H9 (cell line): ENCODE results near the gene AKAP1. TPM values are rescaled to one million over a fixed set of nuclear protein-coding genes. Genes with fewer than 3 reads are reported as not detected.

Experiments used
- DNase-seq: peaks from one replicate; pipeline ENCODE4 v3.0.0-alpha.2; 2017
- H2AFZ ChIP-seq: one replicate; pipeline ENCODE4 v1.6.1; 2013; ENCODE audit warnings: mild to moderate bottlenecking, low read length, control low read depth, moderate library complexity
- H2AK5ac ChIP-seq: 2 replicates; pipeline ENCODE4 v1.6.1; 2013; ENCODE audit warnings: low read length, control low read depth, mixed read lengths; ENCODE audit not compliant: insufficient read length
- H2BK120ac ChIP-seq: one replicate; pipeline ENCODE4 v1.6.1; 2013; ENCODE audit warnings: low read depth, mild to moderate bottlenecking, low read length, control low read depth, inconsistent platforms; ENCODE audit not compliant: poor library complexity, severe bottlenecking
- H2BK12ac ChIP-seq: 2 replicates; pipeline ENCODE4 v1.6.1; 2013; ENCODE audit warnings: low read length, control low read depth, mixed read lengths, low read depth; ENCODE audit not compliant: insufficient read length
- H2BK15ac ChIP-seq: 2 replicates; pipeline ENCODE4 v1.6.1; 2013; ENCODE audit warnings: low read depth, low read length, control low read depth
- H2BK20ac ChIP-seq: one replicate; pipeline ENCODE4 v1.6.1; 2013; ENCODE audit warnings: low read depth, mild to moderate bottlenecking, low read length, control low read depth, inconsistent platforms; ENCODE audit not compliant: poor library complexity, severe bottlenecking
- H2BK5ac ChIP-seq: 2 replicates; pipeline ENCODE4 v1.6.1; 2013; ENCODE audit warnings: low read length, control low read depth, mixed read lengths; ENCODE audit not compliant: insufficient read length
- H3K14ac ChIP-seq: 2 replicates; pipeline ENCODE4 v1.6.1; 2013; ENCODE audit warnings: low read length, control low read depth; ENCODE audit not compliant: insufficient read depth
- H3K18ac ChIP-seq: 2 replicates; pipeline ENCODE4 v1.6.1; 2013; ENCODE audit warnings: low read depth, mild to moderate bottlenecking, mixed read lengths, low read length, control low read depth; ENCODE audit not compliant: insufficient read length
- H3K23ac ChIP-seq: 2 replicates; pipeline ENCODE4 v1.6.1; 2013; ENCODE audit warnings: low read length, control low read depth, mixed read lengths, low read depth; ENCODE audit not compliant: insufficient read length
- H3K23me2 ChIP-seq: 2 replicates; pipeline ENCODE4 v1.6.1; 2013; ENCODE audit warnings: low read depth, mild to moderate bottlenecking, mixed read lengths, low read length, control low read depth; ENCODE audit not compliant: insufficient read length, poor library complexity, severe bottlenecking
- H3K27ac ChIP-seq: 2 replicates; pipeline ENCODE4 v1.5.1; 2013; ENCODE audit warnings: low read length, control low read depth, mixed read lengths, low read depth; ENCODE audit not compliant: insufficient read length
- H3K27me3 ChIP-seq: 2 replicates; pipeline ENCODE4 v1.6.1; 2013; ENCODE audit warnings: low read length, control low read depth, inconsistent platforms; ENCODE audit not compliant: insufficient read depth
- H3K4ac ChIP-seq: 2 replicates; pipeline ENCODE4 v1.6.1; 2013; ENCODE audit warnings: low read depth, mild to moderate bottlenecking, control low read depth, inconsistent platforms, low read length, moderate library complexity
- H3K4me1 ChIP-seq: 2 replicates; pipeline ENCODE4 v1.6.1; 2013; ENCODE audit warnings: low read length, control low read depth, inconsistent platforms; ENCODE audit not compliant: insufficient read depth
- H3K4me2 ChIP-seq: 2 replicates; pipeline ENCODE4 v1.6.1; 2013; ENCODE audit warnings: low read length, control low read depth, mixed read lengths; ENCODE audit not compliant: insufficient read length, insufficient read depth
- H3K56ac ChIP-seq: 2 replicates; pipeline ENCODE4 v1.6.1; 2013; ENCODE audit warnings: low read depth, mild to moderate bottlenecking, mixed read lengths, low read length, control low read depth; ENCODE audit not compliant: insufficient read length
- H3K79me1 ChIP-seq: 2 replicates; pipeline ENCODE4 v1.6.1; 2013; ENCODE audit warnings: low read depth, mild to moderate bottlenecking, moderate library complexity, low read length, control low read depth, inconsistent platforms; ENCODE audit not compliant: insufficient read depth, poor library complexity, severe bottlenecking
- H3K79me2 ChIP-seq: 2 replicates; pipeline ENCODE4 v1.6.1; 2013; ENCODE audit warnings: low read length, control low read depth, inconsistent platforms; ENCODE audit not compliant: insufficient read depth
- H3K9ac ChIP-seq: 2 replicates; pipeline ENCODE4 v1.6.1; 2013; ENCODE audit warnings: low read length, control low read depth, mixed read lengths; ENCODE audit not compliant: insufficient read length; ENCODE audit errors: extremely low read depth
- H3K9me3 ChIP-seq: one replicate; pipeline ENCODE4 v1.6.1; 2013; ENCODE audit warnings: low read depth, low read length, inconsistent platforms; ENCODE audit not compliant: control insufficient read depth
- H3T11ph ChIP-seq: one replicate; pipeline ENCODE4 v1.6.1; 2013; ENCODE audit warnings: mild to moderate bottlenecking, low read length, control low read depth, inconsistent platforms
- H4K20me1 ChIP-seq: one replicate; pipeline ENCODE4 v1.6.1; 2013; ENCODE audit not compliant: control insufficient read depth, insufficient read length, insufficient read depth
- H4K5ac ChIP-seq: 2 replicates; pipeline ENCODE4 v1.6.1; 2013; ENCODE audit warnings: low read depth, mild to moderate bottlenecking, mixed read lengths, low read length, control low read depth; ENCODE audit not compliant: insufficient read length
- H4K8ac ChIP-seq: replicated peaks from 2 replicates; pipeline ENCODE4 v1.6.1; 2013; ENCODE audit warnings: low read length, control low read depth, mixed read lengths, low read depth; ENCODE audit not compliant: insufficient read length
- H4K91ac ChIP-seq: 2 replicates; pipeline ENCODE4 v1.6.1; 2013; ENCODE audit warnings: low read depth, mild to moderate bottlenecking, moderate library complexity, mixed read lengths, low read length, control low read depth; ENCODE audit not compliant: insufficient read length
- H3K27ac Mint-ChIP-seq, 3 experiments: 2 replicates in 2 of 3; 3 replicates in 1 of 3; pipeline ENCODE4 v1.8.0; 2020 to 2021; ENCODE audit warnings: mixed read lengths in 3 of 3, mild to moderate bottlenecking in 1 of 3, moderate library complexity in 1 of 3
- H3K27me3 Mint-ChIP-seq: 2 replicates; pipeline ENCODE4 v1.8.0; 2021; ENCODE audit warnings: low read depth, mild to moderate bottlenecking, moderate library complexity, mixed read lengths
- H3K36me3 Mint-ChIP-seq, 3 experiments: 2 replicates in 2 of 3; 3 replicates in 1 of 3; pipeline ENCODE4 v1.8.0; 2020 to 2021; ENCODE audit warnings: low read depth in 3 of 3, mixed read lengths in 3 of 3; ENCODE audit not compliant: insufficient read depth in 1 of 3
- H3K4me1 Mint-ChIP-seq, 2 experiments: 2 replicates each; pipeline ENCODE4 v1.8.0; 2020; ENCODE audit warnings: mixed read lengths in 2 of 2
- H3K4me3 Mint-ChIP-seq, 2 experiments: 2 replicates in 1 of 2; 3 replicates in 1 of 2; pipeline ENCODE4 v1.8.0; 2020 to 2021; ENCODE audit warnings: mild to moderate bottlenecking in 2 of 2, mixed read lengths in 2 of 2, moderate library complexity in 1 of 2
- H3K9me3 Mint-ChIP-seq, 2 experiments: 2 replicates in 1 of 2; 3 replicates in 1 of 2; pipeline ENCODE4 v1.8.0; 2020; ENCODE audit warnings: mild to moderate bottlenecking in 2 of 2, mixed read lengths in 2 of 2, moderate library complexity in 1 of 2
- WGBS: extraction: QIAGEN DNeasy Blood & Tissue Kit; methylation state at CpG from one replicate; pipeline ENCODE4 v1.1.7; 2013; ENCODE audit warnings: missing lambda C conversion rate, low lambda C conversion rate, mixed read lengths; ENCODE audit not compliant: insufficient read length; ENCODE audit errors: extremely low coverage; 5-methylcytosine and 5-hydroxymethylcytosine counted together
- total RNA-seq: library from RNA; stranded (reverse); gene quantifications from 2 replicates; pipeline ENCODE4 v1.2.1, GENCODE V29; 2021
- TF ChIP-seq, protein P1 (sequence below): fragments of 200-600 bp; sonication (generic); conservative IDR thresholded peaks from 3 replicates; pipeline ENCODE4 v1.8.0; 2021; ENCODE audit warnings: antibody characterized with exemption, mild to moderate bottlenecking

The AKAP1 gene
- total RNA-seq, 1 experiment from 2014 or later: 61.2 TPM

DNA sequence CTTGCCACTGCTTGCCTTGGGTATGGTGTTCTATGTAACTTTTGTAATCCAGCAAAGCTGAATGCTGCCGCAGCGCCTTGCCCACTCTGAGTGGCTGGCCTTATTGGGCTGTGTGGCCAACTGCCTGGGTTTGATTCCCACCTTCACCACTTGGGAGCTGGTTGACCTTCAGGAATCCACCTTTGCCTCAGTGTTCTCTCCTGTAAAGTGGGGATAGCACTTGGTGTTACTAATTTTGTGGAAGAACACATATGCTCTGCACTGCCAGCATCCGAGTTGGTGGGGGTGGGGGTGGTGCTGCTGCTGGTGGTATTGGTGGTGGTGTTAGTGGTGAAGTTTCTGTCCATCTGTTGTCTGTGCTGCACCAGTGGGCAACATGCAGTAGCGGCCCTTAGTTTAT is 32.8 kb downstream of the AKAP1 start:
- Histone ChIP-seq H2BK20ac (no peak overlapping the region), H3K9me3 (no peaks in the 10 kb centered on the region), H3K9ac (no peak overlapping the region), H3K27ac (no peak overlapping the region), H3K23ac (no peak overlapping the region), H4K20me1 (peaks cover 2% of the 10 kb centered on the region), H4K8ac (no peak overlapping the region), H2BK120ac (no peak overlapping the region), H2AK5ac (no peak overlapping the region), H4K91ac (no peak overlapping the region), H3T11ph (no peak overlapping the region), H2AFZ (no peak overlapping the region), H4K5ac (no peak overlapping the region), H3K4ac (no peak overlapping the region), H3K56ac (no peak overlapping the region), H3K79me2 (no peaks in the 10 kb centered on the region), H2BK12ac (no peak overlapping the region), H2BK5ac (no peak overlapping the region), H2BK15ac (no peak overlapping the region), H3K18ac (no peak overlapping the region), H3K4me1 (no peaks in the 10 kb centered on the region), H3K14ac (no peak overlapping the region), H3K27me3 (no peaks in the 10 kb centered on the region), H3K23me2 (no peaks in the 10 kb centered on the region), H3K4me2 (no peak overlapping the region), H3K79me1 (no peaks in the 10 kb centered on the region)
- WGBS: no CpG with 5 or more reads among the region's 4 CpGs
- H3K4me3 Mint-ChIP-seq: no peak overlapping the region
- DNase-seq: no peak
- H3K4me1 Mint-ChIP-seq: peaks cover 6 to 7% of the 10 kb centered on the region in 2 experiments
- no peaks in the 10 kb centered on the region for H3K9me3 Mint-ChIP-seq
- H3K27me3 Mint-ChIP-seq: no peaks in the 10 kb centered on the region
- peaks cover 59 to 92% (median 84%) of the 10 kb centered on the region in 3 experiments for H3K36me3 Mint-ChIP-seq
- TF ChIP-seq, protein P1, sequence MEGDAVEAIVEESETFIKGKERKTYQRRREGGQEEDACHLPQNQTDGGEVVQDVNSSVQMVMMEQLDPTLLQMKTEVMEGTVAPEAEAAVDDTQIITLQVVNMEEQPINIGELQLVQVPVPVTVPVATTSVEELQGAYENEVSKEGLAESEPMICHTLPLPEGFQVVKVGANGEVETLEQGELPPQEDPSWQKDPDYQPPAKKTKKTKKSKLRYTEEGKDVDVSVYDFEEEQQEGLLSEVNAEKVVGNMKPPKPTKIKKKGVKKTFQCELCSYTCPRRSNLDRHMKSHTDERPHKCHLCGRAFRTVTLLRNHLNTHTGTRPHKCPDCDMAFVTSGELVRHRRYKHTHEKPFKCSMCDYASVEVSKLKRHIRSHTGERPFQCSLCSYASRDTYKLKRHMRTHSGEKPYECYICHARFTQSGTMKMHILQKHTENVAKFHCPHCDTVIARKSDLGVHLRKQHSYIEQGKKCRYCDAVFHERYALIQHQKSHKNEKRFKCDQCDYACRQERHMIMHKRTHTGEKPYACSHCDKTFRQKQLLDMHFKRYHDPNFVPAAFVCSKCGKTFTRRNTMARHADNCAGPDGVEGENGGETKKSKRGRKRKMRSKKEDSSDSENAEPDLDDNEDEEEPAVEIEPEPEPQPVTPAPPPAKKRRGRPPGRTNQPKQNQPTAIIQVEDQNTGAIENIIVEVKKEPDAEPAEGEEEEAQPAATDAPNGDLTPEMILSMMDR: no peak
- peak overlapping the region in 1 of 3 experiments; percentile 72; a peak in 1 of 7 replicates for H3K27ac Mint-ChIP-seq
